Measurements from ENCODE around the gene ZMYND8.
"Not testable (repeated sequence)": the region's sequence is repeated elsewhere in the genome, so short reads cannot be mapped to it uniquely, and the experiment has no call there.

ZMYND8 gene

DNA sequence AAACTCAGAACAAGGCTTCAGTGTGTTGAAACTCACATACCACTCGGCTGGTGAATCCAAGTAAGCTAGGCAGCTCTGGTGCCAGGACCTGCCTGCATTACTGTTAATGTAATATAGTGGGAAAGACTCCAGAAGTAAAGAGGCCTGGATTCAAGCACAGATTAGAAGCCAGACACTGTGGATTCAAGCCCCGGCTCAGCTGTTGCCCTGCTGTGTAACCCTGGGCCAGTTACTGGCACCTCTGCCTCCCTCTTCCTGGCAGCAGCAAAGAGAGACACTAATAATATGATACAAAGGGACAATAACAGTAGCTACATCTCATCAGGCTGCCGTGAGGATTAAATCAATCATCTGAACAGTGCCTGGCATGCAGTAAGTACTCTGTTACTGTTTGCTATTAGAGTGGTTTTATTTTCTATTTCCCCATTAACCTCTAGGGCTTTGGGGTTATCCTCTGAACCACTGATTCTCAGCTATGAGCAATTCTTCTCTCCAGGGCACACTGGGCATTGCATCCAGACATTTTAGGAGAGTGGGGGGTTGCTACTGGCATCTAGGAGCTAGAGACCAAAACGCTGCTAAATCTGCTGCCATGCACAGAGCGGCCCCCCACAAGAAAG lies 92.9 kb downstream of the ZMYND8 start:
- no peak for DNase-seq

DNA sequence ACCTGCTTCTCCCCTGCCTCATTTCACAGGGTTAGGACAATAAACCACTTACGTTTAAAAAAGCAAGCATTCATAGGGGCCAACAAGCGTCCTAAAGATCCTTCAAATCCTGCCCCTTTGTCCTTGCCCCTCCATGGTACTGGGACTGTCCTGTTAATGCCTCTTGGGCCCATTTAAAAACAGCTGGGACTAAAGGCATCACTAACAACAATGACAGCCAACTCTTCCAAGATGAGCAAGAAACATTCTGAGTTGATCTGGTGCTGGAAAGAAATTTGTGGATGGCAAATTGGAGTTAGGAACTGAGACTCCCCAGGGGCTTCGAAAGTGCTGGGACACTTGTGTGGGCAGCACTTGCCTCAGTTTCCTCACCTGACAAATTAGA lies 93.4 kb downstream of the ZMYND8 start:
- no peak for DNase-seq

DNA sequence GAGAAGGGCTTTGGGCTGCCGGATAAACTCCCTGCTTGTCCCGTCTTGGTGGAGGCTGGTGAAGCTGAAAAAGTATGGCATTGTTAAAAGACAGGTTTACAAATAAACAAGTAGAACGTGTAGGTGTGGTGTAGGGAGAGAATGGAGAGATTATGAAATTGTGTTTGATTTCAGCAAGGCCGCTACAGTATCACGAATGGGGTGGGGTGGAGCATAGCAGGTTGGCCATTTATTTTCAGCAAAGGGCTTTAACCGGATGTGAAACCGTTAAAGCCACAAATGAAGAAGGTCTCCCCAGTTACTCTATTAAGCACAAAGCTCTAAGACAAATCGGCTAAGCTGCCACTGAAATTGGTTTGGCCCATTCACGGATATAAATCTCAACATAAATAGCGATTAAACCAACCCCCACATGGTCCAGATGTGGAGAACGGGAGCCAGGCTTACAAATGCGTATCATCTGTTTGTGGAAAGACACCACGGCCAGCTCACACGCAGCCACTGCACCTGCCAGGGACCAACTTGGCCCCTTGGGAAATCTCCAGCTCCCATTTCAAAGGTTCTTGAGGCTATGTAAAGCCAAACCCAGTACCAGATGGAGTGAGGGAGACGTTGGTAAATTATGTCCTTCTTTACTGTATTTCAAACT lies 94.0 kb downstream of the ZMYND8 start:
- no peak for DNase-seq

DNA sequence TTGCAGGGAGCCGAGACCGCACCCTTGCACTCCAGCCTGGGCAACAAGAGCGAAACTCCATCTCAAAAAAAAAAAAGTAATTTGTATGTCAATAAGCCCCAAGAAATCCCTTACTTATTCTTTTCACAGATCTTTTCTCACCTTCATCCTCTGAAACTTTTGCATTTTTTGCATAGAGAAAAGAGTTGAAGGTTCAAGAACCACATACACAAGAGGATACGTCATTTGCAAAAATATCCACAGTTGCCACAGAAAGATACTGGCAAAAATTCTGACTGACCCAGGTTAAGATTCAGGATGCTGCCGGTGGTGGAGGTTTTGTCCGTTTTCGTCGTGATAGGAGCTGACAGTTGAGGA lies 94.5 kb downstream of the ZMYND8 start:
- no peak for DNase-seq

DNA sequence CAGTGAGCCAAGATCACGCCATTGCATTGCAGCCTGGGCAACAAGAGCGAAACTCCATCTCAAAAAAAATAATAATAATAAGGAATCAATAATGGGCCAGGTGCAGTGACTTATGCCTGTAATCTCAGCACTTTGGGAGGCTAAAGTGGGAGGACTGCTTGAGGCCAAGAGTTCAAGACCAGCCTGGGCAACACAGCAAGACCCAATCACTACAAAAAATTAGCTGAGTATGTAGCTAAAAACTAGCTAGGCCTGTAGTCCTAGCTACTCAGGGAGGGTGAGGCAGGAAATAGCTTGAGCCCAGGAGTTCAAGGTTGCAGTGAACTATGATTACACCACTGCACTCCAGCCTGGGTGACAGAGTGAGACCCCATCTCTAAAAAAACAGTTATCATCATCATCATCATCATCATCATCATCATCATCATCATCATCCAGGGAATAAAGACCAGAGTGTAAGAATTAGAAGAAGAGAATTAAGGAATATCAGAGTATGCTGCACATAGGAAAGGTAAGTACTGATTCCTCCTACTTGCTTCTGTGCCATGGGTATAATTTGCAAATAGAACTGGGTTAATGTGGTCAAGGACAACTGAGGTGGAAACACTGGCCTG lies 95.2 kb downstream of the ZMYND8 start:
- DNase-seq = not testable (repeated sequence)

DNA sequence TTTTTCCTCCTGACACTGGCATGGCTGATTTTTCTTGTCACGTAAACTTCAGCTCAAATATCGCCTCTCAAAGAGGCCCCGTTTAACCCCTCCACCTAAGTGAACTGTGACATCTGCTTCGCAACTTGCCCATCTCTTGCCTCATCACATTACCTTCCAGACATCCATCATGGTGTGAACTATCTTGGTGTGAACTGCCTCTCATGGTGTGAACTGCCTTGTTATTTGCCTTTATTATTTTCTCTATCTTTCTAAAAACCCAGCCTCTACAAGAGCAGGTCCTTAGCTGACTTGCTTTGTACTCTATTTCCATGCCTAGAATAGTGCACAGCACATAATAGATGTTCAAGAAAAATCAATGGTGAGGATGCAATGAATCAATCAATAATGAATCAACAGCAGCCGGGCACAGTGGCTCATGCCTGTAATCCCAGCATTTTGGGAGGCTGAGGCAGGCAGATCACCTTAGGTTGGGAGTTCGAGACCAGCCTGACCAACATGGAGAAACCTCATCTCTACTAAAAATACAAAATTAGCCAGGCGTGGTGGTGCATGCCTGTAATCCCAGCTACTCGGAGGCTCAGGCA lies 95.9 kb downstream of the ZMYND8 start:
- DNase-seq = not testable (repeated sequence)

DNA sequence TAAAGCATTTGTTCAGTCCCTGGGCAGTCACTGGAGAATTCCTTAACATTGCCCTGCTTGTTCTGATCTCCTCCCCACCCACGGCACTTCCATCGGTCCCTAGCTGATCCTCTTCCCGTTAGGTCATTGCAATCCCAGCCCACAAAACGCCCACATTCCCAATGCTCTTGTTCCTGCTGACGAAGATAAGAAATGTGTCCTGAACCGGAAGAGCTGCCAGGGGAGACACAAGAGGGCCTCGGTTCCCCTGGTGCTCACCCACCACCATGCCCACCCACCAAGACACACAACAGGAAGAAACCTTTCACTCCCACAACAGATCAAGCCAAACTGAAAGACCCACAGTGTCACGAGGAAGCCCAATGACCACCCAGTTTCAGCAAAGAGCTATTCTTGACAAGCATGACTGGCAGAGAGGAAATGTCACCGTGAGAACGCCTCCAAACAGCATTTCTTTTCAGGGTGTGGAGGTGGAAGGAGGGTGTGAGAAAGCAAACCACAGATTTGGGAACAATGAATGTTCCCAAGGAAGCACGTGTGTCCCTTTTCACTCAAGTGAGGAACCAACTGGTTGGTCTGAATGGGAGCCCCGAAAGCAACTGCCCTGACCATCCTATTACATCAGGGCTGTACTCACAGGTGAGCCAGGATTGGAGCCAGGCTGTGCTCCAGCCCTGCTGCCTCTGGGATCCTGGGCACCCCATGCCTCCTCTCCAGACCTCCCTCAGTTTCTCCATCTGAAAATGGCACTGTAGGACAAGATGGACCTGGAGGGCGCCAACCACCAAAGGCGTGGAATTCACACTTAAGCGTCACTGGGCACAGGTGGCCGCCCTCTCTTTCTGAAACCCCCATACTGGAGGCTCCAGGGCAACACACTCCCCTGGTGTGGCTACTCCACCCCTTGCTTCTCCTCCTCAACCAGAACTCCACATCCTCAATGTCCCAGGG lies 97.5 kb downstream of the ZMYND8 start:
- no peak for DNase-seq

DNA sequence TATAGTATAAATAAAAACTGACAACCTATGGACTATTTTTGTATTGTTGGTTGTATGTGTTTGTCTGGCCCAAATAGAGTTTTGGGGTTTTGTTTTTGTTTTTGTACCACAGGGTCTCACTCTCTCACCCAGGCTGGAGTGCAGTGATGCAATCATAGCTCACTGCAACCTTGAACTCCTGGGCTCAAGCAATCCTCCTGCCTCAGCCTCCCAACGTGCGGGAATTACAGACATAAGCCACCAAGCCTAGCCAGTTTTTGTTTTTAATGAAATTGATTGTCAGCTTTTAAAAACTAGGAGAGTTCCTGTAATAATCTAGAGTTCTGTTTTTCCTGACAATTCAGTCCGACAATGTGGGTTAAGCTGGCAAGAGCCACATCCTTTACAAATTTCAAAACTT lies 98.7 kb downstream of the ZMYND8 start:
- DNase-seq = no peak

DNA sequence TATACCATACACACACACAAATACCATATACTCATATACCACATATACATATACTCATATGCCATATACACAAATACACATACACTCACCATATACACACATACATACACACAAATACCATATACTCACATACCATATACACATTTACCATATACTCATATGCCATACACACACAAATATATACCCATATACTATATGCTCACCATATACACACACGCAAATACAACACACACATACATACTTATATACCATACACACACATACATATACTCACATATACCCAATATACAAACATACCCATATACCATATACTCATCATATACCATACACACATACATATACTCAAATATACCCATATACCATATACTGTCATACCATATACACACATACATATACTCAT lies 99.2 kb downstream of the ZMYND8 start:
- no peak for DNase-seq

DNA sequence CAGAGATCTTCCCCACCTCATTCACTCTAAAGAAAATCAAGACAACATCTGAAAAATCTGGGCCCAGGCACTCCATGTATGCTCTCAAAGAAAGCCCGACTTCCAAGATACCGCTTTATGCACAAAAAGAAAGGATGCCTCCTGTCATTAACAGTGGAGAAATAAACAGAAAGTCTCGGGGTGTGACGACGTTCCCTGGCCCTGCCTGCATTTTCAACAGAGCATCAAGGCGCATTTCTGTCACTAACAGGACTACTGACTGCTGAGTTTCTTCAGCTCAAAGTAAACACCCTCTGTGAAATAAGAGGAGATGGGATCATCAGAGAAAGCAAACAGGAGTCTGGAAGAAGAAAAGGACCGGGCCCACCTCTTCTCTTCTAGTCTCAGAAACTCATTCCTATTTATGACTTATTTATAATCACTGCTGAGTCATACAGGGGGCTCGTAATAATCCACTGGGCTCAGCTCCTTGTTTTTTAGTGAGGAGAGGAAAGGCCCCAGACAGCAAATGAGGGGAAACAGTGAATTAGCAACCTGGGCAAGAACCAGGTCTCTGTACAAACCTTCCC lies 99.7 kb downstream of the ZMYND8 start:
- DNase-seq = no peak

DNA sequence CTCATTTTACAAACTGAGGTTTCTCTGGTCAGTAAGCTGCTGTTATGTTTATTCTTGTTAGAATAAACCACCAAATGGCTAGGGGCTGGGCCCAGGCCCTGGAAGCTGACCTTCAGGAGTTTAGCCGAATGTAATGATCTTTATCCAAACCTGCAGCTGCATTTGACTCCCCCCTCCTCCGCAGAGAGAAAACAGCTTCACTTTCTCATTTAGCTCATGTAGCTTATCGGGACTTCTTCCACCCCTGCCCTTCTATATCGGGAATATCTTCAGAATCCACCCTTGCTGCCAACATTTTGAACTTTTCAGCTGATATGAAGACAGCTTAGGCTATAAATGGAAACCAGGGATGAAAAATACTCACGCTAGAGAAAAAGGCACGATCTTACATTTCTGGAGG lies 102.6 kb downstream of the ZMYND8 start:
- no peak for DNase-seq

DNA sequence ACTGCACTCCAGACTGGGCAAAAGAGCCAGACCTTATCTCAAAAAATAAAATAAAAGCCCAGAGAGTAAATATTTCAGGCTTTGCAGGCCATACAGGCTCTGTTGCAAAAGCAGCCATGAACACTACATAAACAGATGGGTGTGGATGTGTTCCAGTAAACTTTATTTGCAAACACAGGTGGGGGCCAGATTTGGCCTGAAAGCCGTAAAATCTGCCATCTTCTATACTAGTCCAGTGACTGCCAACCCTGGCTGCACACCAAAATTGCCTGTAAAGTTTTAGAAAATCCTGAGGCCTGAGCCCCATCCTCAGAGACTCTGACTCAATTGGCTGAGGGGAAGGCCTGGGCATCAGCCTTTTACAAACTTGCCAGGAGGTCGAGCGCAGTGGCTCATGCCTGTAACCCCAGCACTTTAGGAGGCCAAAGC lies 103.6 kb downstream of the ZMYND8 start:
- no peak for DNase-seq

DNA sequence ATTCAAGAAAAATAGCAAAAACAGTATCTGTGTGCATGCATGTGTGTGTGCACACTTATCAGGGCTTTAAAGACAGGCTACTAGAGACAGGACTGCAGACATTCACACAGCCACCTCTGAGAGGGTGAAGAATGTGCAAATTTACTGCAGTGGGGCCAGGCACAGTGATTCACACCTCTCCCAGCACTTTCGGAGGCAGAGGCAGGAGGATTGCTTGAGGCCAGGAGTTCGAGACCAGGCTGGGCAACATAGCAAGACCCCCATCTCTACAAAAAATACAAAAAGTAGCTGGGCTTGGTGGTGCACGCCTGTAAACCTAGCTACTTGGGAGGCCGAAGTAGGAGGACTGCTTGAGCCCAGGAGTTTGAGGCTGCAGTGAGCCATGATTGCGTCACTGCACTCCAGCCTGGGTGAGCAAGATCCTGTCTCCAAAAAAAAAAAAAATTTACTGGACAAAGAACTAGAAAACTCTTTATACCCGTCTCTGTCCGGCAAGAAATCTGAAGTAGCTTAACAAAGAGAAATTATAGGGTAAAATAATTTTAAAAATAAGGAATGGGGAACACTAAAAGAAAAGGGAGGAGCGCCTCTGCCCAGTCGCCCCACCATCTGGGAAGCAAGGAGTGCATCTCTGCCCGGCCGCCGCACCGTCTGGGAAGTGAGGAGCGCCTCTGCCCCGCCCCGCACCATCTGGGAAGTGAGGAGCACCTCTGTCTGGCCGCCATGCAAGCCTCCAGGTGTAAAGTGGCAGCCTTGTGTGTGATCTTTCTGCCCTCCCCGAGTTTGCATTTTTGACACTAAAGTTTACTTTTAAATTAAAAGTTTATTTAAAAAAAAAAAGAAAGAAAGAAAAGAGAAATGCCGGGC lies 105.1 kb downstream of the ZMYND8 start:
- DNase-seq = no peak

DNA sequence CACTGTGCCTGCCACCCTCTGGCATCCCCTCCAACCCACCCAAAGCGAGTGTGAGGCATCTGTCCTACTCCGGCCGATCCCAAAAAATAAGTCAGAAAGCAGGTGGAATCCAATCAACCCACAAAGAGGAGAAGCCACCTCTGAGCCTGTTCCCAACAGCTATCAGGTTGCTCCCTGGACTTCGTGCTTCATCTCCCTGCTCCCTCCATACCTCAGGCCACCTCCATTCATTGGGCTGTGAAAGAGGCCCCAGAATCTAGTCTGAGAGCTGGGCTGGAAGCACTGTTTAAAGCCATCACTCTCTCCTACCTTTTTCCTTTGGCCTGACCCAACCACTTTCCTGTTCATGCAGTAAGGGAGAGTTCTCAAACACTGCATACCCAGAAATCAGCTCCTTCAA lies 106.1 kb downstream of the ZMYND8 start:
- DNase-seq = no peak

DNA sequence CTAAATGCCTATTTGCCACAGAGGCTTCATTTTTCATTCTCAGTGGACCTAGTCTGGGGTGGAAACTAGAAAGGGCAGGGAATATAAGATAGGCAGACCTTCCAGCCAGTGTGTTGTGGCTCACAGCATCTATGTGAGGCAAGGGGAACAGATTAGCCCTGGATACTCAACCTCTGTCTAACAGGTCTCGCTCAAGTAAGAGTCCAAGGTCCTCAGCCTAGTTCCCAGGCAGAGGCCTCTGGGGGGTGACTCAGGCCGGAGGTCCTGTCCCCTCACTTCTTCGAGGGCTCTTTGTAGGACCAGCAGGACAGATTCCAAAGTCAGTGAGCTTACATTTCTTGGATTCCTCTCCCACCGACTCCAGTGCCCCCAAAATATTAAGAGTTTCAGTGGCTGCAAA lies 106.6 kb downstream of the ZMYND8 start:
- no peak for DNase-seq

DNA sequence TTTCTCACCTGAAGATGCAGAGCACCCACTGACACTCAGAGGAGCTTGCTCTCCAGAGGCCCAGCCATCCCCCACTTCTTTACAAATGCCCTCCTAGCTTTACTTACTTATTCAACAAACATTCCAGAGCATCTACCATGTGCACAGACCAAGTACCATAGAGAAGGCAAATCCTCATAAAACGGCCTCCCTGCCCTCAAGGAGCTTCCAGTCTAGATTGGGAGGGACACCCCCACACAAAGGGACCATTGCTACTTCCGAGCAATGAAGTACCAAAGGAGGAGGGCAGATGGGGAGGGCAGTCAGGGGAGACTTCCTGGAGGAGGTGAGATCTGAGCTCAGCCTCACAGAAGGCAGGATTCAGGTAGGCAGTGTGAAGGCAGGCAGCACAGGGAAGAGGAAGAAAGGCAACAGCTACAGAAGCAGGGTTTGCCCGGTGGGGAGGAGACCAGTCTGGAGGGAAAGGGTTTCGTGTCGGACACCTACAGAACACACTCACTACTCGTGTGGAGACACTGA lies 108.0 kb downstream of the ZMYND8 start:
- no peak for DNase-seq

DNA sequence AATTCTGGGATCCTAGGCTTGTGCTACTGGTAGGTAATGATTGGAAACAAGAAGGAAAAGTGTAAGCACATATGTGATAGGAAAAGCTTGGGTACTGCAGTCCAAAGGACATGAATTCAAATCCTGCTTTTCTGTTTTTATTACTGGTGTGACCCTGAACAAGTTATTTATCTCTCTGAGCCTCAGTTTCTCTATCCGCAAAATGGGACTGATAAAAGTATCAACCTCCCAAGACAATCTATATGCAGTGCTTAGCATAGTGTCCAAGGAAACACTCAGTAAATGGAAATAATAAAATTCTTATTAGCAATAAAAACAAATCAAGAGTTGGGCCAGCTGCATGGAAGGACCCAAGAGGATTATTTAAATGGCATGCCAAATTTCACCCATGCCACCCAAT lies 108.5 kb downstream of the ZMYND8 start:
- no peak for DNase-seq

DNA sequence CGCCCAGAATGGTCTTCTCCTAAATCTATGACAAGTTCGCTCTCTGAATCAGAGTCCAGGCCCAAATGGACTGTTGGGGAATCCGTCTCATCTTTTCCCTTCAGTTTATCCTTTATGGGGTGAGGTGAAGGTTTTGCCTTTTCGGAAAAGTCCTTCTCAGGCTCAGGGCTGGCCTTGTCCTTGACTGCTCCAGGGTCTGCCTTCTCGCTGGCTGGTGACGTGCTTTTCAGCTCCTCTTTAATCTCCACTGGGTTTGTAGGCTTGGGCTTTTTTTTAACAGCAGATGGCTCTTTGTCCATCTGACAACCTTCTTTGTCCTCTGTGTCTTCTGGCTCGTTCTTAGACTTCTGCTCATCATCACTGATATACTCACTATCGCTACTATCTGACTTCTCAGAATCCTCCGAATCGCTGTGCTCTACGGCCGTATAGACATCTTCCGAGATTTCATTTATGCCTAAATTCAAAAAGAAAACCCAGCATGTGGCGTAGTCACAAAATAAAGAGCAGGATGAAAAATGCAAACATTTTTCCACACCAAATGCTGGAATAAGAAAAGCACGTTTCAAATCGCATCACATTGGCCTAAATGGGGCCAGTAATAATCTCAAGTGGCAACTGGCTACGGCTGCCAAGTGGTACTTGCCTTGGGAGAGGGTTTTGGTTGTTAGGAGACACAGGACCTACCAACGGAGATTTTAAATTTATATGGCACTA lies 110.3 kb downstream of the ZMYND8 start:
- no peak for DNase-seq

DNA sequence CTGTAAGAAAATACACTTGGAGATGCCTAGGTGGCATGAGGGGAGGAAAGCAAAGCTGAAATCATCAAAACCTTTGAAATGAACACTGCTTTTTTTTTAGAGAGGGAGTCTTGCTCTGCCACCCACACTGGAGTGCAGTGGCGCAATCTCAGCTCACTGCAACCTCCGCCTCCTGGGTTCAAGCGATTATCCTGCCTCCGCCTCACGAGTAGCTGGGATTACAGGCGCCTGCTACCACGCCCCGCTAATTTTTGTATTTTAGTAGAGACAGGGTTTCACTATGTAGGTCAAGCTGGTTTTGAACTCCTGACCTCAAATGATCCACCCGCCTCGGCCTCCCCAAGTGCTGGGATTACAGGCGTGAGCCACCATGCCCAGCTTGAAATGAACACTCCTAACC lies 111.3 kb downstream of the ZMYND8 start:
- DNase-seq = not testable (repeated sequence)

DNA sequence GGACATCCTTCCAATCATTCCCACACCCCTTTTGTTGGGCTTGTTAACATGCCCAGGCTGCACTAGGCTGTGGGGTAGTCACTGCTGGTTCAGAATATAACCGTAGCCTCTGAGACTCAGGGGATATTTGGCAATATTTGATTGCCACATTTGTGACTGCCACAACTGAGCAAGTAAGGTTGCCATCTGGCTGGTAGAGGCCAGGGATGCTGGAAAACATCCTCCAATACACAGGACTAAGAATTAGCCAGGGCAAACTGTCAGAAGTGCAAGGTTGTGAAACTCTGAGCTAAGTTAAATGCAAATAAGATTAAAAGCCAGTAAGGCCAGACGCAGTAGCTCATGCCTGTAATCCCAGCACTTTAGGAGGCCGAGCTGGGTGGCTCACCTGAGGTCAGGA lies 112.0 kb downstream of the ZMYND8 start:
- no peak for DNase-seq
